Caki2 (cell line): ENCODE measurements around the gene CLEC17A. TPM values are rescaled to one million over a fixed set of nuclear protein-coding genes. Genes with fewer than 3 reads are reported as not detected.
"Not testable (repeated sequence)": the region's sequence is repeated elsewhere in the genome, so short reads cannot be mapped to it uniquely, and the experiment has no call there.

ENCODE experiments used
- DNase-seq: peaks from one replicate; pipeline ENCODE4 v3.0.0-alpha.2; 2015; ENCODE audit warnings: low read depth
- in situ Hi-C: cut with HindIII; loops from 2 replicates; pipeline ENCODE4 v1.10.0; 2016; ENCODE audit warnings: low sequenced_read_pairs, low pct_unique_long_range_greater_than_20kb, mixed read lengths
- total RNA-seq: library from RNA; depleted of rRNA; stranded (reverse); fragments of >200 nt; shearing (Covaris generic); gene quantifications from 2 replicates; pipeline ENCODE4 v1.2.3, GENCODE V29; 2014; ENCODE audit warnings: low replicate concordance

The CLEC17A gene
- total RNA-seq, 1 experiment from 2014 or later: not detected

GRCh38 chr19:14556662-14557188, 26.2 kb upstream of the CLEC17A start:
- DNase-seq: peak; percentile 71
- in situ Hi-C loops: no loop called here

- DNase-seq: no peak
- in situ Hi-C loops: no loop called here
These were observed 24.4 kb upstream of the CLEC17A start for GRCh38 chr19:14558370-14559066.

GRCh38 chr19:14559916-14560775, 22.7 kb upstream of the CLEC17A start:
- DNase-seq: no peak
- in situ Hi-C loops: no loop called here

GRCh38 chr19:14560776-14561108, 22.1 kb upstream of the CLEC17A start:
- no peak for DNase-seq
- in situ Hi-C loops: no loop called here

- no peak for DNase-seq
- in situ Hi-C loops: no loop called here
These were observed 21.6 kb upstream of the CLEC17A start for GRCh38 chr19:14561249-14561648.

GRCh38 chr19:14561847-14562351, 21.0 kb upstream of the CLEC17A start:
- no peak for DNase-seq

GRCh38 chr19:14562660-14563589, 20.0 kb upstream of the CLEC17A start:
- no peak for DNase-seq
- in situ Hi-C loops: no loop called here

More at GRCh38 chr19:14561847-14562351, 21.0 kb upstream of the CLEC17A start:
- in situ Hi-C loops: no loop called here

- DNase-seq: no peak
- in situ Hi-C loops: no loop called here
These were observed 19.3 kb upstream of the CLEC17A start for GRCh38 chr19:14563590-14563926.

GRCh38 chr19:14563989-14564651, 18.8 kb upstream of the CLEC17A start:
- in situ Hi-C loops: no loop called here
- no peak for DNase-seq

GRCh38 chr19:14564652-14565297, 18.1 kb upstream of the CLEC17A start:
- in situ Hi-C loops, DNase-seq: not testable (repeated sequence)

- in situ Hi-C loops: no loop called here
- DNase-seq: no peak
These were observed 17.6 kb upstream of the CLEC17A start for GRCh38 chr19:14565298-14565679.

- no peak for DNase-seq
- in situ Hi-C loops: no loop called here
These were observed 16.8 kb upstream of the CLEC17A start for GRCh38 chr19:14565765-14566711.

- no peak for DNase-seq
- in situ Hi-C loops: no loop called here
These were observed 16.2 kb upstream of the CLEC17A start for GRCh38 chr19:14566712-14567077.

GRCh38 chr19:14567079-14567478, 15.8 kb upstream of the CLEC17A start:
- no peak for DNase-seq

GRCh38 chr19:14570864-14571527, 11.9 kb upstream of the CLEC17A start:
- DNase-seq: no peak
- in situ Hi-C loops: no loop called here

More at GRCh38 chr19:14567079-14567478, 15.8 kb upstream of the CLEC17A start:
- in situ Hi-C loops: no loop called here
